H1 (cell line): ENCODE measurements around the gene DDX3X. TPM values are rescaled to one million over a fixed set of nuclear protein-coding genes. Genes with fewer than 3 reads are reported as not detected.

ENCODE experiments used
- CTCF ChIA-PET: fragments of 300-600 bp; sonication (Branson Sonifier 250); formaldehyde crosslinking; loops from one replicate; lab custom pipeline; 2021; ENCODE audit not compliant: partially characterized antibody; lab: Charles Lee
- POLR2A ChIA-PET: fragments of 300-600 bp; sonication (Branson Sonifier 250); formaldehyde crosslinking; loops from one replicate; lab custom pipeline; 2021; ENCODE audit warnings: inconsistent platforms; ENCODE audit not compliant: partially characterized antibody; lab: Charles Lee
- DNase-seq, 2 experiments: peaks; one replicate each; pipeline versions ENCODE4 v3.0.0 to v3.0.0-alpha.2; 2010 to 2022; ENCODE audit warnings: low spot score in 2 of 2, low read depth in 1 of 2, mixed read lengths in 1 of 2
- FAIRE-seq: peaks from 2 replicates; lab custom pipeline; 2011; peaks lifted over from hg19 to GRCh38; lab: Jason Lieb, UNC
- H2AFZ ChIP-seq: 2 replicates; pipeline ENCODE4 v1.8.1; 2012; ENCODE audit warnings: low read length, inconsistent platforms
- H2AK5ac ChIP-seq: 2 replicates; pipeline ENCODE4 v1.6.1; 2013; ENCODE audit warnings: low read depth, low read length
- H2BK120ac ChIP-seq: replicated peaks from 2 replicates; pipeline ENCODE3; 2013; ENCODE audit warnings: low read depth, low read length, inconsistent platforms
- H2BK12ac ChIP-seq: 2 replicates; pipeline ENCODE4 v1.6.1; 2013; ENCODE audit warnings: low read depth, low read length
- H2BK15ac ChIP-seq: 2 replicates; pipeline ENCODE4 v1.6.1; 2013; ENCODE audit warnings: low read length
- H2BK20ac ChIP-seq: 2 replicates; pipeline ENCODE4 v1.6.1; 2013; ENCODE audit warnings: low read length
- H2BK5ac ChIP-seq: 2 replicates; pipeline ENCODE4 v1.6.1; 2013; ENCODE audit warnings: low read depth, low read length
- H3K14ac ChIP-seq: 2 replicates; pipeline ENCODE4 v1.6.1; 2013; ENCODE audit warnings: inconsistent platforms; ENCODE audit not compliant: insufficient read length
- H3K18ac ChIP-seq: 2 replicates; pipeline ENCODE4 v1.6.1; 2013; ENCODE audit warnings: low read length; ENCODE audit errors: extremely low read depth
- H3K23ac ChIP-seq: 2 replicates; pipeline ENCODE4 v1.6.1; 2013; ENCODE audit warnings: inconsistent platforms; ENCODE audit not compliant: insufficient read length
- H3K23me2 ChIP-seq: 2 replicates; pipeline ENCODE4 v1.6.1; 2013; ENCODE audit warnings: low read depth, low read length
- H3K27ac ChIP-seq: 2 replicates; pipeline ENCODE4 v1.6.1; 2011; ENCODE audit warnings: low read depth, low read length, inconsistent platforms
- H3K27me3 ChIP-seq, 4 experiments: replicated peaks in 1 of 4; 1 replicate in 1 of 4; 2 replicates in 3 of 4; pipeline versions ENCODE4 v1.6.1 to v1.8.1; 2011 to 2013; ENCODE audit warnings: low read length in 3 of 4, mild to moderate bottlenecking in 3 of 4, inconsistent platforms in 2 of 4, mixed read lengths in 2 of 4, moderate library complexity in 1 of 4; ENCODE audit not compliant: control insufficient read depth in 3 of 4, insufficient read depth in 3 of 4; ENCODE audit errors: extremely low read depth in 1 of 4
- H3K36me3 ChIP-seq, 4 experiments: 2 replicates each; pipeline versions ENCODE4 v1.6.1 to v1.8.1; 2011 to 2013; ENCODE audit warnings: mild to moderate bottlenecking in 4 of 4, low read length in 3 of 4, moderate library complexity in 2 of 4, control low read depth in 1 of 4, inconsistent platforms in 1 of 4; ENCODE audit not compliant: insufficient read depth in 4 of 4, control insufficient read depth in 2 of 4
- H3K4ac ChIP-seq: replicated peaks from 2 replicates; pipeline ENCODE3; 2013; ENCODE audit warnings: low read length, low read depth, mixed read lengths, inconsistent platforms; ENCODE audit not compliant: insufficient read length
- H3K4me1 ChIP-seq, 4 experiments: replicated peaks in 1 of 4; 1 replicate in 1 of 4; 2 replicates in 3 of 4; pipeline versions ENCODE4 v1.6.1 to v1.8.1; 2011 to 2013; ENCODE audit warnings: low read length in 3 of 4, inconsistent platforms in 2 of 4, mixed read lengths in 1 of 4; ENCODE audit not compliant: insufficient read depth in 4 of 4, control insufficient read depth in 3 of 4
- H3K4me2 ChIP-seq, 2 experiments: 2 replicates each; pipeline versions ENCODE4 v1.6.1 to v1.8.1; 2011 to 2013; ENCODE audit warnings: low read depth in 2 of 2, low read length in 2 of 2, control low read depth in 1 of 2, inconsistent platforms in 1 of 2, mild to moderate bottlenecking in 1 of 2; ENCODE audit not compliant: insufficient read depth in 1 of 2
- H3K4me3 ChIP-seq, 4 experiments: fragments of 200-600, 300-600 bp in 1 of 4; sonication (generic), shearing (Covaris generic), sonication (Bioruptor Twin) in 1 of 4; 2 replicates each; pipeline versions ENCODE4 v1.5.1 to v1.8.1; 2011 to 2016; ENCODE audit warnings: low read length in 4 of 4, low read depth in 3 of 4, control low read depth in 2 of 4, inconsistent platforms in 2 of 4, mild to moderate bottlenecking in 2 of 4, mixed read lengths in 1 of 4, moderate library complexity in 1 of 4; ENCODE audit not compliant: insufficient read depth in 2 of 4; ENCODE audit errors: extremely low read depth in 1 of 4
- H3K56ac ChIP-seq: replicated peaks from 2 replicates; pipeline ENCODE3; 2013; ENCODE audit warnings: low read depth, mild to moderate bottlenecking, mixed read lengths, low read length, inconsistent platforms; ENCODE audit not compliant: insufficient read length
- H3K79me1 ChIP-seq: 2 replicates; pipeline ENCODE4 v1.6.1; 2013; ENCODE audit warnings: low read depth, low read length, control low read depth
- H3K79me2 ChIP-seq, 2 experiments: 2 replicates each; pipeline versions ENCODE4 v1.6.1 to v1.8.1; 2012 to 2013; ENCODE audit warnings: low read length in 2 of 2, mild to moderate bottlenecking in 2 of 2, inconsistent platforms in 1 of 2; ENCODE audit not compliant: insufficient read depth in 2 of 2, control insufficient read depth in 1 of 2
- H3K9ac ChIP-seq, 4 experiments: replicated peaks in 1 of 4; 1 replicate in 1 of 4; 2 replicates in 3 of 4; pipeline versions ENCODE4 v1.6.1 to v1.8.1; 2011 to 2013; ENCODE audit warnings: low read depth in 3 of 4, low read length in 3 of 4, control low read depth in 2 of 4, mild to moderate bottlenecking in 2 of 4, moderate library complexity in 2 of 4, inconsistent platforms in 1 of 4; ENCODE audit errors: extremely low read depth in 1 of 4
- H3K9me3 ChIP-seq, 2 experiments: 2 replicates each; pipeline versions ENCODE4 v1.6.1 to v1.8.1; 2012 to 2013; ENCODE audit warnings: mild to moderate bottlenecking in 2 of 2, moderate library complexity in 2 of 2, control low read depth in 1 of 2, inconsistent platforms in 1 of 2, low read depth in 1 of 2, low read length in 1 of 2, mixed read lengths in 1 of 2; ENCODE audit not compliant: insufficient read depth in 2 of 2
- H4K20me1 ChIP-seq, 2 experiments: replicated peaks in 1 of 2; 2 replicates each; pipeline versions ENCODE3 to v1.8.1; 2011 to 2013; ENCODE audit warnings: inconsistent platforms in 2 of 2, low read length in 2 of 2, mild to moderate bottlenecking in 1 of 2; ENCODE audit not compliant: insufficient read depth in 2 of 2, control insufficient read depth in 1 of 2
- H4K5ac ChIP-seq: 2 replicates; pipeline ENCODE4 v1.6.1; 2013; ENCODE audit warnings: low read length, low read depth, mixed read lengths, inconsistent platforms; ENCODE audit not compliant: insufficient read length
- H4K8ac ChIP-seq: 2 replicates; pipeline ENCODE4 v1.8.0; 2013; ENCODE audit warnings: mild to moderate bottlenecking, moderate library complexity, low read length, inconsistent platforms; ENCODE audit not compliant: insufficient read depth; ENCODE audit errors: extremely low read depth
- H4K91ac ChIP-seq: replicated peaks from 2 replicates; pipeline ENCODE3; 2013; ENCODE audit warnings: low read length, mixed read lengths, inconsistent platforms; ENCODE audit not compliant: insufficient read length
- CHD2 ChIP-seq: IDR thresholded peaks from 2 replicates; pipeline ENCODE4 v1.6.1; 2012; ENCODE audit warnings: low read length, improper control_type of control experiment
- CTBP2 ChIP-seq: IDR thresholded peaks from 2 replicates; pipeline ENCODE4 v1.7.0; 2011; ENCODE audit warnings: borderline replicate concordance, mild to moderate bottlenecking, moderate library complexity, mixed read lengths, low read length; ENCODE audit not compliant: insufficient read depth, insufficient read length
- GTF2F1 ChIP-seq: IDR thresholded peaks from 2 replicates; pipeline ENCODE4 v1.6.1; 2012; ENCODE audit warnings: low read depth, low read length, improper control_type of control experiment, borderline replicate concordance
- HDAC2 ChIP-seq, 2 experiments: fragments of 300-600 bp in 1 of 2; sonication (generic) in 1 of 2; IDR thresholded peaks; 2 replicates each; pipeline ENCODE4 v1.6.1; 2011 to 2012; ENCODE audit warnings: low read depth in 2 of 2, low read length in 2 of 2, mild to moderate bottlenecking in 2 of 2, moderate library complexity in 2 of 2, borderline replicate concordance in 1 of 2, inconsistent platforms in 1 of 2
- HDAC6 ChIP-seq: IDR thresholded peaks from one replicate; pipeline ENCODE4 v1.7.1; 2012; ENCODE audit warnings: low read depth, mild to moderate bottlenecking, inconsistent platforms, low read length, moderate library complexity
- NRF1 ChIP-seq: IDR thresholded peaks from 2 replicates; pipeline ENCODE4 v1.6.1; 2011; ENCODE audit warnings: mild to moderate bottlenecking, low read depth, low read length, improper control_type of control experiment
- RAD21 ChIP-seq, 2 experiments: IDR thresholded peaks in 1 of 2; conservative IDR thresholded peaks in 1 of 2; 2 replicates each; pipeline ENCODE4 v1.6.1; 2011; ENCODE audit warnings: low read depth in 2 of 2, low read length in 2 of 2, improper control_type of control experiment in 1 of 2, inconsistent platforms in 1 of 2, mild to moderate bottlenecking in 1 of 2, moderate library complexity in 1 of 2
- RNF2 ChIP-seq: fragments of 200-900, 300-1000 bp; sonication (generic); IDR thresholded peaks from 2 replicates; pipeline ENCODE4 v1.7.1; 2016; ENCODE audit warnings: borderline replicate concordance, low read depth, mild to moderate bottlenecking, antibody characterized with exemption, low read length; ENCODE audit not compliant: poor library complexity, severe bottlenecking; ENCODE audit errors: missing control alignments
- RXRA ChIP-seq: IDR thresholded peaks from 2 replicates; pipeline ENCODE4 v1.6.1; 2011; ENCODE audit warnings: low read depth, mild to moderate bottlenecking, low read length, moderate library complexity; ENCODE audit not compliant: insufficient read depth
- TAF1 ChIP-seq: IDR thresholded peaks from 2 replicates; pipeline ENCODE4 v1.6.1; 2011; ENCODE audit warnings: mild to moderate bottlenecking, low read depth, low read length
- TAF7 ChIP-seq: optimal IDR thresholded peaks from 2 replicates; pipeline ENCODE3; 2011; ENCODE audit warnings: low read depth, mild to moderate bottlenecking, inconsistent platforms, low read length, moderate library complexity, borderline replicate concordance
- TCF12 ChIP-seq: IDR thresholded peaks from 2 replicates; pipeline ENCODE4 v1.6.1; 2011; ENCODE audit warnings: low read depth, mild to moderate bottlenecking, low read length
- WGBS, 2 experiments: shearing (Covaris generic) in 1 of 2; methylation state at CpG; one replicate each; pipeline versions ENCODE4 v1.1.6 to v1.1.7; 2013 to 2015; ENCODE audit warnings: low lambda C conversion rate in 2 of 2, mixed read lengths in 2 of 2, inconsistent platforms in 1 of 2, low coverage in 1 of 2, missing lambda C conversion rate in 1 of 2; ENCODE audit not compliant: insufficient replicate concordance in 2 of 2, insufficient coverage in 1 of 2, insufficient read length in 1 of 2; ENCODE audit errors: extremely low coverage in 1 of 2, missing lambda C conversion rate in 1 of 2; 5-methylcytosine and 5-hydroxymethylcytosine counted together
- polyA plus RNA-seq, 7 experiments: library from polyadenylated mRNA; depleted of rRNA in 3 of 7; stranded (reverse) in 5 of 7; unstranded in 2 of 7; fragments of >200 nt in 5 of 7; fragments of 200-250 nt in 2 of 7; gene quantifications; 1 replicate in 5 of 7; 2 replicates in 1 of 7; 4 replicates in 1 of 7; pipeline versions ENCODE4 v1.2.1 to v1.2.3, GENCODE V29; 2011 to 2013; ENCODE audit warnings: missing spikeins in 2 of 7, mixed read lengths in 2 of 7
- total RNA-seq: library from RNA; stranded (reverse); fragmentation: NEBNext Ultra II Directional; extraction: Animal tissue kit (Norgen Biotek cat#: 25700); gene quantifications from 2 replicates; pipeline ENCODE4 v1.2.1, GENCODE V29; 2021
- TF ChIP-seq, protein P1 (sequence below): IDR thresholded peaks from 2 replicates; pipeline ENCODE4 v1.6.1; 2011; ENCODE audit warnings: low read depth, mild to moderate bottlenecking, low read length; ENCODE audit not compliant: insufficient read depth

Gene DDX3X
- total and polyA plus RNA-seq, 2 of the 8 experiments (the other 6 are each of a cell fraction or from before 2014, with no cell fraction given) = 39.4 to 291 TPM

DNA sequence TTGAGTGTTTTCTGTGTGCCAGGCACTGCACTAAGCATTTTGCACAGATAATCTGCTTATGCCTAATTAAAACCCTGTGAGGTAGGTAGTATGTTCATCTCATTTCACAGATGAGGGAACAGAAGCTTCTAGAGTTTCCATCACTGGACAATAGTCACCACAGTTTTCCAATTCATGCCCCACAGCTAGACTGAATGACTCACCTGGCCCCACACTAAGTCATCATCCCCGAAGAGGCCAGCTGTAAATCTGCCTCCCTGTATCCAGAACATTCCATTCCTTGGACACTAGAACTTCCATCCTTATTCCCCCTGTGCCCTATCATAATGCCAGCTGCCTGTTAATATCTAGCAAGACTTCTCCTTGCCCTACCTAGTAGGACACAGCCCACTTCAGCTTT is 72.2 kb downstream of the DDX3X start:
- no peak overlapping the region for H3K56ac ChIP-seq
- no peaks in the 10 kb centered on the region for H3K27me3 ChIP-seq
- H2BK20ac ChIP-seq = no peak overlapping the region
- DNase-seq = no peak
- H3K36me3 ChIP-seq = no peaks in the 10 kb centered on the region
- no peaks in the 10 kb centered on the region for H4K20me1 ChIP-seq
- no peaks in the 10 kb centered on the region for H3K9me3 ChIP-seq
- ChIA-PET POLR2A (no interaction called here), CTCF (interaction anchor here (0.6 kb wide), 1 partner anchor 20 kb away, joined by 4 read pairs; no protein-coding TSS in a partner anchor)
- H2BK15ac ChIP-seq = no peak overlapping the region
- 100% methylated on average over 1 of the region's 1 CpG; no CpG with 5 or more reads in 1 of the 2 experiments for WGBS, 2 experiments
- FAIRE-seq = no peak
- H3K23ac ChIP-seq = no peak overlapping the region
- no peak overlapping the region for H2AFZ ChIP-seq
- no peak overlapping the region for H3K27ac ChIP-seq
- H3K14ac ChIP-seq = no peak overlapping the region
- H4K5ac ChIP-seq = no peak overlapping the region
- H2BK5ac ChIP-seq = no peak overlapping the region
- no peak overlapping the region for H2BK120ac ChIP-seq
- H3K4me1 ChIP-seq = no peaks in the 10 kb centered on the region
- no peak overlapping the region for H4K8ac ChIP-seq
- no peaks in the 10 kb centered on the region for H3K79me1 ChIP-seq
- H3K79me2 ChIP-seq = no peaks in the 10 kb centered on the region
- H3K9ac ChIP-seq = no peak overlapping the region
- no peak overlapping the region for H3K4me3 ChIP-seq
- H3K4me2 ChIP-seq = no peak overlapping the region
- H2AK5ac ChIP-seq = no peak overlapping the region
- H2BK12ac ChIP-seq = no peak overlapping the region
- no peak overlapping the region for H3K18ac ChIP-seq
- no peaks in the 10 kb centered on the region for H3K23me2 ChIP-seq
- H4K91ac ChIP-seq = no peak overlapping the region
- H3K4ac ChIP-seq = no peak overlapping the region
- TF ChIP-seq HDAC6 (no peak), TCF12 (no peak), TAF7 (no peak), RNF2 (no peak), CTBP2 (no peak), GTF2F1 (no peak), CHD2 (no peak), NRF1 (no peak), TAF1 (no peak), HDAC2 (IDR thresholded peaks at IDR 0.05; ENCODE audit: borderline replicate concordance in 1 of 2, low read depth in 2 of 2, low read length in 2 of 2) (no peak), RAD21 (IDR thresholded peaks at IDR 0.05 in 1 of 2, conservative IDR thresholded peaks at IDR 0.05 in 1 of 2; ENCODE audit: low read depth in 2 of 2, low read length in 2 of 2) (no peak), RXRA (no peak)
- TF ChIP-seq, protein P1, sequence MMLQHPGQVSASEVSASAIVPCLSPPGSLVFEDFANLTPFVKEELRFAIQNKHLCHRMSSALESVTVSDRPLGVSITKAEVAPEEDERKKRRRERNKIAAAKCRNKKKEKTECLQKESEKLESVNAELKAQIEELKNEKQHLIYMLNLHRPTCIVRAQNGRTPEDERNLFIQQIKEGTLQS = no peak
